Activated T-cell treated with anti-CD3 and anti-CD28 coated beads for 4 hours (primary cell): ENCODE results near the gene HTT.

Experiments used
- DNase-seq: peaks from one replicate; pipeline ENCODE4 v3.0.0-alpha.2; 2020

Gene HTT

DNA sequence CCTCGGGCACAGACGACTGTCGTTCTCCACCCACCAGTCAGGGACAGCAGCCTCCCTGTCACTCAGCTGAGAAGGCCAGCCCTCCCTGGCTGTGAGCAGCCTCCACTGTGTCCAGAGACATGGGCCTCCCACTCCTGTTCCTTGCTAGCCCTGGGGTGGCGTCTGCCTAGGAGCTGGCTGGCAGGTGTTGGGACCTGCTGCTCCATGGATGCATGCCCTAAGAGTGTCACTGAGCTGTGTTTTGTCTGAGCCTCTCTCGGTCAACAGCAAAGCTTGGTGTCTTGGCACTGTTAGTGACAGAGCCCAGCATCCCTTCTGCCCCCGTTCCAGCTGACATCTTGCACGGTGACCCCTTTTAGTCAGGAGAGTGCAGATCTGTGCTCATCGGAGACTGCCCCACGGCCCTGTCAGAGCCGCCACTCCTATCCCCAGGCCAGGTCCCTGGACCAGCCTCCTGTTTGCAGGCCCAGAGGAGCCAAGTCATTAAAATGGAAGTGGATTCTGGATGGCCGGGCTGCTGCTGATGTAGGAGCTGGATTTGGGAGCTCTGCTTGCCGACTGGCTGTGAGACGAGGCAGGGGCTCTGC lies 166.5 kb downstream of the HTT start:
- DNase-seq, result no peak

DNA sequence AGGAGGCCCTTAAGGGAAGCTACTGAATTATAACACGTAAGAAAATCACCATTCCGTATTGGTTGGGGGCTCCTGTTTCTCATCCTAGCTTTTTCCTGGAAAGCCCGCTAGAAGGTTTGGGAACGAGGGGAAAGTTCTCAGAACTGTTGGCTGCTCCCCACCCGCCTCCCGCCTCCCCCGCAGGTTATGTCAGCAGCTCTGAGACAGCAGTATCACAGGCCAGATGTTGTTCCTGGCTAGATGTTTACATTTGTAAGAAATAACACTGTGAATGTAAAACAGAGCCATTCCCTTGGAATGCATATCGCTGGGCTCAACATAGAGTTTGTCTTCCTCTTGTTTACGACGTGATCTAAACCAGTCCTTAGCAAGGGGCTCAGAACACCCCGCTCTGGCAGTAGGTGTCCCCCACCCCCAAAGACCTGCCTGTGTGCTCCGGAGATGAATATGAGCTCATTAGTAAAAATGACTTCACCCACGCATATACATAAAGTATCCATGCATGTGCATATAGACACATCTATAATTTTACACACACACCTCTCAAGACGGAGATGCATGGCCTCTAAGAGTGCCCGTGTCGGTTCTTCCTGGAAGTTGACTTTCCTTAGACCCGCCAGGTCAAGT lies 167.5 kb downstream of the HTT start:
- DNase-seq, result no peak

DNA sequence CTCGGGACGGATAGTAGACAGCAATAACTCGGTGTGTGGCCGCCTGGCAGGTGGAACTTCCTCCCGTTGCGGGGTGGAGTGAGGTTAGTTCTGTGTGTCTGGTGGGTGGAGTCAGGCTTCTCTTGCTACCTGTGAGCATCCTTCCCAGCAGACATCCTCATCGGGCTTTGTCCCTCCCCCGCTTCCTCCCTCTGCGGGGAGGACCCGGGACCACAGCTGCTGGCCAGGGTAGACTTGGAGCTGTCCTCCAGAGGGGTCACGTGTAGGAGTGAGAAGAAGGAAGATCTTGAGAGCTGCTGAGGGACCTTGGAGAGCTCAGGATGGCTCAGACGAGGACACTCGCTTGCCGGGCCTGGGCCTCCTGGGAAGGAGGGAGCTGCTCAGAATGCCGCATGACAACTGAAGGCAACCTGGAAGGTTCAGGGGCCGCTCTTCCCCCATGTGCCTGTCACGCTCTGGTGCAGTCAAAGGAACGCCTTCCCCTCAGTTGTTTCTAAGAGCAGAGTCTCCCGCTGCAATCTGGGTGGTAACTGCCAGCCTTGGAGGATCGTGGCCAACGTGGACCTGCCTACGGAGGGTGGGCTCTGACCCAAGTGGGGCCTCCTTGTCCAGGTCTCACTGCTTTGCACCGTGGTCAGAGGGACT lies 168.8 kb downstream of the HTT start:
- no peak for DNase-seq

DNA sequence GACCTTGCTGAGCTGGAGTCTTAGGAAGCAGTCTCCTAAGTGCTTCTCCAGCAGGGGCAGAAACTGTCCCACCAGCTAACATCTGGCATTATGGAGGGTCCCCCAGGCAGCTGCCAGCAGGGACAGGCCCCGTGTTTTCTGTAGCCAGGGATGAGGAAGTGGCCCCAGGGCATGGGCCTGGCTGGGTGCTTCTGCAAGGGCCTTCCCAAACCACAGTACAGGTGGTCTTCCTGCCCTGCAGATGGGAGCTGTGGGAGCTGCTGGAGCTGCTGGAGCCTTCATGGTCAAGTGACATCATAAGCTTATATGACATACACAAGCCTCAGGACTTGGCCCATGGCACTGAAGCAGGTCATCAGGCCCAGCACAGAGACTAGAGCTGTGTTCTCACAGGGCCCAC lies 169.5 kb downstream of the HTT start:
- no peak for DNase-seq

DNA sequence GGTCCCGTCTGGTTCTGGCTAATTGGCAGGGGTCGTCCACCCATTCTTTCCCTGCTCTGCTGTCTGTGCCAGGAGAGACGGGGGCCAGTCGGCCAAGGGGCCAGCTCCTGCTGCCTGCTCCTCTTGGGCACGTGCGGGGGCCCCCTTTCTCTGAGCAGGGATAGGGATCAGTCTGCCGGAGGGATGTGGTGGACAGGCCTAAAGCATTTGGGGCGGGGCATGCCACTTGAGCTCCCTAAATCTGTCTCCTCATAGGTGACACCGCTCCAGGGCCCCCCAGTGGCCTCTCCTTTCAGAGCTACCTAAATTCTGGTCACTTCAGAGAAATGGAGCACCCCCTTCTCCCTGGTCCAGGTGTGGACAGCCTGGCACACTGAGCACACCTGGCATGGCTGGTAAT lies 170.3 kb downstream of the HTT start:
- no peak for DNase-seq

DNA sequence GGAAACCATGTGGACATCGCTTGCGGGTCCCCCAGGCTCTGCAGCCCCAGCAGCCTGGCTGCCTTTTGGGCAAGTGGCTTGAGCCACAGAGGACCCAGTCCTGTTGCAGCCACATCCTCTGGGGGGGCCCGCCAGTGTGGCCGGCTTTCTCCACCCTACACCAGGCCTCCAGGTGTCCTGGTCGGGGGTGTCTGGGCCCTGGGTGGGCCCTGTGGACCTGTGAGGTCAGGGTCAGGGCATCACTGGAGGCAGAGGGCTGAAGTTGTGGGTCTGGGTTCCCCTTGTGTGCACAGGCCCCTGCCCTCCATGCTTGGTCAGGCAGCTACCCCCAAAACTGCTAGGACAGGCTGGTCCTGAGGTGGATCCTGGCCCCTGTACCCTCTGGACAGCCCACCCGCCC lies 171.2 kb downstream of the HTT start:
- DNase-seq, result no peak

DNA sequence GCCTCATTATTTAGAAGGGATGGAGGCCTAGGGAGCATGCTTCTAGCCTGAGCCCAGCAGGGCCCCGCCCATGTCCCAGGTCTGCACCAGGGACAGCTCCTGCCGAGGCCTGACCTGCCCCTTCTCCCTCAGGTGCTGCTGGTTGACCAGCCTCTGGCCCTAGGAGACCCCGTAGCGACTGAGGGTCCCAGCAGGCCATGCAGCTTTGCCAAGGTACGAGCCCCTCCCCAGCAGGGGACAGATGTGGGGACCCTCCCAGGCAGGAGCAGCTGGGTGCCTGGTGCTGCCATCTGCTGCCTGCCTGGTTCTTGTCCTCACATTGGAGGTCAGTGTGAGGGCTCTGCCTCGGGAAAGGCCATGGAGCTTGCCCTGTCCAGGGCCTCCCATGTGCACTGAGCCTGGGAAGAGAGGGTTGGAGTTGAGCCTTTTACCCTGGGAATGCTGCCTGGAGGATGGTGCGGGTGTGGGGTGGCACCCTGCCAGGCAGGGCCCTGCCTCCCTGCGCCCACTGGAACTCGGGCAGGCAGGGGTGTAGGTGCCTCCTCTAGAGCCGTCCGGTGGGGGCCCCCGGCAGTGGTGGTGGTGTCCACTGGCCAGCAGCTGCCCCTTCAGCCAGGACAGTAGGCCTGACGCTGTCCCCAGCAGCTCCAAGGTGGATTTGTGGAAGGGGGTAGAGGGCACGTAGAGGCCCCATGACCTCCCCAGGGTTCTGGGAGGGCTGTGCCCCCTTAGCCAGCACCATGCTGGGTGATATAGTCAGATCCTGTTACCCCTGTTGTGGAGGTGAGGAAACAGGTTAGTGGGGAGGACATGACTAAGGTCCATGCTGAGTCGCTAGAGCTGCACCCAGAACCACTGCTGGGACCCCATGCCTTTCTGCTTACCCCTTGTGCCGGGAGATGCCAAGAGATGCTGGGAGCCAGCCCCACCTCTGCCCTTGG lies 172.2 kb downstream of the HTT start:
- DNase-seq, result no peak

DNA sequence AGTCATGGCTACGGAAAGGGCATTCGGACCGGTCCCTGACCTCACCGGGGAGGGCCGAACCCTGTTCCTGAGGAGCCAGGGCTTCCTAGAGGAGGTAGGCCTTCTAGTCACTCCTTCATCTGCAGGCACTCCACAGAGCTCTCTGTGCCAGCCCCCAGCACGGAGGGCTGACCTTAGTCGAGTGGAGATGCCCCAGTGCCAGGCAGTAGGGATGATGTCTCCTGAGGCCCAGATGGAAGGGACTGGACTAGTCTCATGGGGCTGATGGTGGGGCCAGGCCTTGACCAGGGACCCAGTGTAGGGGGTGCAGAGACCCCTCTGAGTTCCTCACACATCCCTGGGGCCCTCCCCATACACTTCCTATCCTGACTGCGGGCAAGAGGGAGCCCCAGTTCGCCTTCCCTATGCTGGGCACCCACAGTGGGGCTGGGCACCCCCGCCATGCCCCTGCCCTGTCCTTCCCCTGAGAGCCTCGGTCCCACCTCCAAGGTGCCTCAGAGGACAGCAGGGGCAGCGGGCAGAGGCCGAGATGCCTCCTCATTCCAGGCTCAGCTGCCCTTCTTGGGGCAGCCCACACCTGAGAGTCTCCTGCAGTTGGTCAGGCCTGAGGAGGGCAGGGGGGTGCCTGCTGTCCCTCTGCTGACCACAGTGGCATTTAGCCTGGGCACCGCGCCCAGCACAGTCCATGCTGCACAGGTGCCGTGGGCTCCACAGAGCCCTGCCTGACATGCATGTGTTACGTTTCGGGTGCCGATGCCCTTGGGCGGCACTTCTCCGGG lies 173.1 kb downstream of the HTT start:
- no peak for DNase-seq

DNA sequence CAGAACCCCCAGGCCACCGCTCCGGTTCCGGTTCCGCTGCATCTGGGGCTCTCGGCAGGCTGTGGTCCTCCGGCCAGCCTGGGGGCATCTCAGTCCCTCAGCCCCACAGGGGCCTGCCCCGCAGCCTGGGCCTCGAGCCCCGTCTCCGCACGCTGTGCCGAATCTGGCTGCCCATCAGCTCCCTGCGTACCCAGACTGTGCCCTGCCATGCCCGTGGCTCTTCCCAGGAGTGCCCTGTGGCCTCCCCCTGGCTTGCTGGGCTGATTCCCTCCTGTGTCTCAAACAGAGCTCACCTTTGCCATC lies 173.6 kb downstream of the HTT start:
- no peak for DNase-seq

DNA sequence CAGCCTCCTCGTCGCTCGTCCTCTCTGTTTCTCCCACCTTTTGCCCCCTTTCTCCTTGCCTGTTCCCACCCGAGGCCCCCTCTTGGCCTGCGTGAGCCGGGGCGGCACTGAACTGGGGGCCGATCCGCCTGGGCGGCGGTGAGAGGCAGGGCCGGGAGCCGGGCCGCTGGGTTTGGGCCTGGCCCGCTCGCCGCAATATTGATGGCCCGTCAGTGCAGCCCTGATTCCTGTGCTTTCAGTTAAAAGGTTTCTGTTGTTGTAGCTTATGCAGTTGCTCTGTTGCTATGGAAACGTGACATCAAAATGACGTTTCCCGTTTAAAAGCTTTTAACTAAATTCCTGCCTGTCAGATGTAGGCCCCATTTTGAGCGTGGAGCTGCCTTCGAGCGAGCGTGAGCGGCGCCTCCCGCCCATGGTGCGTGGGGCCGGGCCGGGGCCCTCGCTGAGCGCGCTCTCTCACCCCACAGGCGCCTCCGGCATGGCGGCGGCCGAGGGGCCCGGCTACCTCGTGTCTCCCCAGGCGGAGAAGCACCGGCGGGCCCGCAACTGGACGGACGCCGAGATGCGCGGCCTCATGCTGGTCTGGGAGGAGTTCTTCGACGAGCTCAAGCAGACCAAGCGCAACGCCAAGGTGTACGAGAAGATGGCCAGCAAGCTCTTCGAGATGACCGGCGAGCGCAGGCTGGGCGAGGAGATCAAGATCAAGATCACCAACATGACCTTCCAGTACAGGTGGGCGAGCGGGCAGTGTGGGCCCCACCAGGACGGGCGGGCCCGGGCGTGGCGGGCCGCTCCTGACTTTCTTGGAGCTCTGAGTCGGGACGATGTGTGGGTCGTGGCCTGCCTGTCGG lies 174.6 kb downstream of the HTT start, which contains the start of gene MSANTD1:
Gene MSANTD1, plus strand, starts transcription at position 349 of the 851 bp plus-strand sequence. Its CDS starts 64 bp downstream, at position 413.
- DNase-seq, result no peak

DNA sequence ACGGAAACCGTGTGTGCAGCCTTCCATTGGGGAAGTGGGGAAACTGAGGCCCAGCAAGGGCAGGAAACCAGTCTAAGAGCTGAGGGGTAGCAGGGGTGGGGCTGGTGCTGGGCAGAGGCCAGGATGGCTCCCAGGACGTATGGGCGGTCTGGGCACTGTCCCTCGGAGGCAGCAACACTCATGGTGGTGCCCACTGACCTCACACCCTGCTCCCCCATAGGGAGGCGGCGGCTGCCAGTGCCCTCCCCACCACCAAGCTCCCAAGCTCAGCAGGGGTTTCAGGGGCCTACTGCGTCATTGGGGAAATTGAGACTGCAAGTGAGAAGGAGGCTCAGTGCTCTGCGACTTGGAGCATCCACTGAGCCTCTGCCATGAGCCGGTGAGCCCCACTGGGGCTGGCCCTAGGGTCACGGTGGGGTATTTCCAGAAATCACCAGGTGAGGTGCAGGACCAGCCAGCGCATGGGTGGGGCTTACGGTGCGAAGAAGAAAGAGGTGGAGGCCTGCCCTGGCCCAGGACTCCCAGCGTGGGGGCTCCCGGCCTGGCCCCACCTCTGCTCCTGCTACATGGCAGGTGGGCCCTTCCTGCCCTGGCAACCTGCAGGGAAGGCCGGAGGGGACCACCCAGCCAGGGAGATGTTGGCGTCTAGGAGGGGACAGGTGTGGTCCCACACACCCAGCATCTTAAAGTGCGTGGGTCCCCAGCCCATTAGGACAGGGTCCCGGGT lies 175.4 kb downstream of the HTT start:
- no peak for DNase-seq

DNA sequence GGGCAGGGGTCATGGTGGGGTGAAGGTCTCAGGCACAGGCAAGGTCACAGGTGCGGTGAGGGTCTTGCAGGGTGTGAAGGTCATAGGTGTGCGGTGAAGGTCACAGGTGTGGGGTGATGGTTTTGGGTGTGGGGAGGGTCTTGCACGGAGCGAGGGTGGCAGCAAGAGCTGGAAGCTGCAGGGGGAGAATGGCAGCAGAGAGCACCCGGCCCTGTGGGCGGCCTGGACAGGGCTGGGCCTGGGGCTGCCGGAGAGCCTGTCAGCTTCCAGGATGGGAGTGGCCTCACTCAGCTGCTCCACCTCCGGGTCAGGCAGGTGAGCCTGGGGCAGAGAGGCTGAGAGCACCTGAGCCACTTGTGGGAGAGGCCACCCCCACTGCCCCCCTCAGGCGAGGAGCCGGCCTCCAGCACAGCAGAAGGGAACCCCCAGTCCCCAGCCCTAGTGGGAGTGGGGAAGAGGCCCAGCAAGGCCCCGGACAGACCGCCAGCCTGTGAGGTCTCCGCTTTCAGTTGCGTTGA lies 176.0 kb downstream of the HTT start:
- no peak for DNase-seq

DNA sequence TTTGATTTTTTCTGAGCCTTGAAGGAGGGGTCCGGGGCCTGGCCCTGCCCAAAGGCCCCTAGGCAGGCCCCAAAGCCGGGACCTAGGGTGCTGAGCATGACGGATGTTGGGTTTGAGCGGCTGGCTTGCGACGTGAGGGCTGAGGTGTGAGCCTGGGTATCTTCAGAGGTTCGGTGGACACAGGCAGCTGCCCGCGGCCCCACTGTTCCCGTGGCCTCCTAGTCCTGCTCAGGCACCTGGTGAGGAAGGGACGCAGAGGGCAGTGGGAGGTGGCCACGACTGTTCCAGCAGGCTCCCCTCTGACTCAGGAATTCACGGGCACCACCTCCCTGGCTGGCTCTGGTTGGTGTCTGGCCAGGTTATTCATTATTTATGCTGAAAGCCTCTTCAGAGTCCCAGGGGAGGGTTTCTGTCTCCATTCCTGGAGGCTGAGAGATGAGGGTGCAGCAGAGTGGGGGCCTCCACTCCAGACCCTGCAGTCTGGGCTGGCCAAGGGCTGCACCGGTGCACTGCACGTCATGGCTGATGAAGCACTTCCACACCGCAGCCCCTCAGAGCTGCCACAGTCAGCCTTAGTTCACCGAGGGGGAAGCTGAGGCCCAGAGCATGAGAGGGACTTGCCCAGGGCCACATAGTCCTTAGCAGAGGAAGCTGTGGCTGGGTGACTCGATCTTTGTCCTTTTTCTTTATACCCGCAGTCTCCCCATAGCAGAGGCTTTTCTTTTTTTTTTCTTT lies 176.6 kb downstream of the HTT start:
- DNase-seq, result no peak

DNA sequence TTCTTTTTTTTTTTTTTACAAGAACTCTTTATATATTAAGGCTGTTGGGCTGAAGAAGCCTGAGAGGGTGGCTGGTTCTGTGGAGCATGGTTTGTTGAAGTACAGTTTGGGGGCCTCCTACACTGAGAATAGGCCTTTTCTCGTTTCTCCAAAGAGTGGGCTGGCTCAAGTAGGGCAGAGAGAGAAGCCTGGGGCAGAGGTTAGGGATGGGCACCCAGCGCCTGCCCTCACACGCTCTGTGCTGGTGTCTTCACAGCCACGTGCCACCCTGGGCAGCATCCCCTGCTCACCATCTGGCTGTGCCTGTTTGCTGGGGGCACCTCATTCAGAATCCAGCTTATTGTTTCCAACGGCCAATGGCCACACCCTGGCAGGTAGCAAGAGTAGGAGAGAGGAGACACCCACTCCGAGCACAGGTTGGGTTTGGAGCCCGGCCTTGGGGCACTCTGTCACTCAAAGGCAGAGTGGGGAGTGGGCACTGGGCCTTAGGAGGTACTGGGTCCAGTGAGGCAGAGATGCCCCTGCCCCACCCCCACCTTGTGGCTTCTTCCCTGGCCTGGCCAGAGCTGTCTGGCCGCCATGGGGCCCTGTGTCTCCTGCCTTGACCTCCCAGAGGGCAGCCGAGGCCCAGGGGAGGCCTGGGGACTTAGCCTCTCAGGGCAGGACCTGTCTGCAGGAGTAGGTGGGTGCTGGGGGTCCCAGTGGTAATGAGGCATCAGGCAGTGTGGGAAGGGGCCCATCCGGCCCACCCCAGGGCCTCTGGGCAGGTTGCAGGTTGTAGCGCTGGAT lies 177.4 kb downstream of the HTT start:
- DNase-seq, result no peak

DNA sequence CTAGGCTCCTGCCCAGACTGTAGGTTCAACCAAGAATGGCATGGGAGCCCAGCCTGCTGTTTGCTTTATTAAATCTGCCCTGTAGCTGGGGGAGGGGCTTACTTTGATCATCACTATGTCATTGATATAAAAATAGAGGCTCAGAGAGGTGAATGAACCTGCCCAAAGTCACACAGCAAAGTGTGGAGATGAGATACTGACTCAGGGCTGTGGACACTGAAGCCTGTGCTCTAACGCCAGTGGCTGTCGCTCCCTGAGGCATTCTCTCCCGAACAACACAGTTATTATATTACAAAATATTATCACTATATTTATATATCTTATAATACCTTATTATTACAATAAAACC lies 178.0 kb downstream of the HTT start:
- DNase-seq, result no peak

DNA sequence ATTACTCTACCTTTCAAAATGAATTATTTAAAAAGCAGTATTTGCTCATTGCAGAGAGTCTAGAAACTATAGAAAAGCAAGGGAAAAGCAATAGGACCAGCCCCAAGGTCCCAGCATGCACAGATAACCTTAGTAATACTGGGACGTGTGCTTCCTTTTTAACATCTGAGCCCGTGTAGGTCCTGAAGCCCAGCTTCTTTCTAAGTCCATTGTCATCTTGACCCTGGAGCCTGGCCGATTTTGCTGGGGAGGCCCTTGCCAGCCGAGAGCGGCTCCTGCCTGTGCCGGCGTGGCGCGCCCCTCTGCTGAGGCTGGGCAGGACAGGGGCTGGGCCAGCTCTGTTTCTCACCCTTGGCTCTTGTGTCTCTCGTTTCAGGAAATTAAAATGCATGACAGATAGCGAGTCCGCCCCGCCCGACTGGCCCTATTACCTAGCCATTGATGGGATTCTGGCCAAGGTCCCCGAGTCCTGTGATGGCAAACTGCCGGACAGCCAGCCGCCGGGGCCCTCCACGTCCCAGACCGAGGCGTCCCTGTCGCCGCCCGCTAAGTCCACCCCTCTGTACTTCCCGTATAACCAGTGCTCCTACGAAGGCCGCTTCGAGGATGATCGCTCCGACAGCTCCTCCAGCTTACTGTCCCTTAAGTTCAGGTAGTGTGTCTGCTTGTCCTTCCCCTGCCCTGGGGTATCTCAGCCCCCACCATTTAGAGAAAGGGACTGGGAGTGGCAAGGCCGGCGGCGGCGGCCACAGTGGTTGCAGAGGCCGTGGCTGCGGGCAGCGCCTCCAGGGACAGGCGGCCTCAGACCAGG lies 178.6 kb downstream of the HTT start:
- DNase-seq, result no peak

DNA sequence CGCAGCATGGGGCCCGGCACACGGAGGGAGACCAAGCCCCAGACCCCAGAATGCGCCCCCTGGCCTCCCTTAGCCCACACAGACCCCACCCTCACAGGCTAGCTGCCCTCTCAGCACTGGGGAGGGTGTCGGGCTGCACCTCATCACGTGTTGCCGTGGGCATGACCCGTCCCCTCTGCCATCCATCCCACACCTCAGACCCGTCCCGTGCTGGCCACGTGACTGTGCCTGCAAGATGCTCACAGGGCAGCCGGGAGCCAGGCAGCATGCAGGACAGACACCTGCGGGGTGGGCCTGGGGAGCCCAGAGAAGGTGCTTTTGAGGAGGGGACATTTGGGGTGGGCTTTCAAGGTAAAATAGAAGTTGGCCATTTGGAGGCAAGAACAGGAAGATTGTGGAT lies 179.3 kb downstream of the HTT start:
- DNase-seq, result no peak

DNA sequence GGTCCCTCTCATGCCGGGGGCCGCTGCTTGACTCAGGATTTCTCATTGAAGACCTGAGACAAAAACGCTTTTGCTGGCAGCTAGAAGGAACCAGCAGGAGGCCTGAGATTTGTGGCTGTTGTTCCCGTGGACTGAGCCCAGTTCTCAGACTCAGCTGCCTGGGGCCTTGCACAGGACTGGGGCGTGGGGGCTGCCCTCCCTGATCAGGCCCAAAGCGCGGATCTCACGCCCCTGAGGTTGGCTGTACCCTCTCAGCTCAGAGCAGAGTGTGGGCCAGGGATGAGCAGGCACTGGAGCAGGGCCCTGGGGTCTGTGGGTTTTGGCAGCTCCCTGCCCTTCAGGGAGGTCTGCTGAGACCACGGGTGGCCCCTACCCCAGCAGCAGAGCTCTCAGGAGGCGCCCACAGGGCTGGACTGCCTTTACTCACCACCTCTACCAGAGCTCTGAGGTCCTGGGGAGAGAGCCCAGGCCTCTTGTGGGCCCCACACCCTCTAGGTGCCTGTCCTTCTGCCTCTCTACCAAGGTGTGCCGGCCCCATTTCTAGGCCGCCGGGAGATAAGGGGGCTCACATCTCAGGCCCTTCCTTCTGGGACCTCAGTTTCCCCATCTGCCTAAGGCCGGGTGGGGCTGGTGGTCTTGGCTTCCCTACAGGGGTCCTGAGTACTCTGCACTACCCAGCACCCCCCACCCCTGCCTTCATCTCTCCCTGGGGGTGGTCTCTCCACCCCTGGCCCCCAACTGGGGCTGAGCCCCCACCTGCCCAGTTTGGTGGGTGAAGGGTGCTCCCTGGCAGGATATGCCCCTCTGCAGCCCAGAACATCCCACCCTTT lies 180.0 kb downstream of the HTT start:
- no peak for DNase-seq
